ENCODE results near the gene NTN4.
"Not testable (repeated sequence)": the region's sequence is repeated elsewhere in the genome, so short reads cannot be mapped to it uniquely, and the experiment has no call there.

The NTN4 gene

DNA sequence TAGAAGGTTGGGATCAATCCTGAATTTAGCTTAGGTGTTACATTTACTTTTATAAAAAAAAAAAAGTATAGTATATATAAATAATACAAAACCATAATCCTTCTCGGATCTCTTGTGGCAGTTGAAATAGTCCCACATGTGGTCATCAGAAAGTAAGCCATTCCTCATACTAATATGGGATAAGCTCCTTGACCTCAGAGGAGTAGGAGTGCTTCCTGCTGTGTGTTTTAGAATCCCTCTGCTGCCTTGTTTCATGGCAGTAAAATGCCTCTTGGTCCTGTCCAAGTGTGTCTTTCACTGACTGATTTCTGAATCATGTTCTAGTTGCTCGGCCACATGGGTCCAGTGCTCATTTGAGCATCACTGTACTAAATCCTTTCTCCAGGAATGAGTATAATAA lies 117.0 kb downstream of the NTN4 start:
- DNase-seq (ENCODE audit: extremely low read depth, low read depth): no peak
- TF ChIP-seq, protein P1, sequence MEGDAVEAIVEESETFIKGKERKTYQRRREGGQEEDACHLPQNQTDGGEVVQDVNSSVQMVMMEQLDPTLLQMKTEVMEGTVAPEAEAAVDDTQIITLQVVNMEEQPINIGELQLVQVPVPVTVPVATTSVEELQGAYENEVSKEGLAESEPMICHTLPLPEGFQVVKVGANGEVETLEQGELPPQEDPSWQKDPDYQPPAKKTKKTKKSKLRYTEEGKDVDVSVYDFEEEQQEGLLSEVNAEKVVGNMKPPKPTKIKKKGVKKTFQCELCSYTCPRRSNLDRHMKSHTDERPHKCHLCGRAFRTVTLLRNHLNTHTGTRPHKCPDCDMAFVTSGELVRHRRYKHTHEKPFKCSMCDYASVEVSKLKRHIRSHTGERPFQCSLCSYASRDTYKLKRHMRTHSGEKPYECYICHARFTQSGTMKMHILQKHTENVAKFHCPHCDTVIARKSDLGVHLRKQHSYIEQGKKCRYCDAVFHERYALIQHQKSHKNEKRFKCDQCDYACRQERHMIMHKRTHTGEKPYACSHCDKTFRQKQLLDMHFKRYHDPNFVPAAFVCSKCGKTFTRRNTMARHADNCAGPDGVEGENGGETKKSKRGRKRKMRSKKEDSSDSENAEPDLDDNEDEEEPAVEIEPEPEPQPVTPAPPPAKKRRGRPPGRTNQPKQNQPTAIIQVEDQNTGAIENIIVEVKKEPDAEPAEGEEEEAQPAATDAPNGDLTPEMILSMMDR (IDR thresholded peaks at IDR 0.05; ENCODE audit: low read depth, low read length, missing control alignments): no peak
- H3K4me3 ChIP-seq (replicated peaks; ENCODE audit: low read depth, low read length): no peak overlapping the region

DNA sequence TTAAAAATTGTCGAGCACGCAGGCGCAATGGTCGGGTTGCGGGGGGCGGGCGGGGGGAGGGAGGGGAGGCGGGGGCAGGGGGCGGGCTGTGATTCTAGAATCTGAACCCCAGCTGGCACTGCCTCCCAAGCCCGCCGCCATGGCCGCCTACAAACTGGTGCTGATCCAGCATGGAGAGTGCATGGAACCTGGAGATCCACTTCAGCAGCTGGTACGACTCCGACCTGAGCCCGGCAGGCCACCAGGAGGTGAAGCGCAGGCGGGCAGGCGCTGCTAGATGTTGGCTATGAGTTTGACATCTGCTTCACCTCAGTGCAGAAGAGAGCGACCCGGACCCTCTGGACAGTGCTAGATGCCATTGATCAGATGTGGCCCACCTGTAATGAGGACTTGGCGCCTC lies 118.4 kb downstream of the NTN4 start:
- no peak for DNase-seq (ENCODE audit: extremely low read depth, low read depth)
- TF ChIP-seq, protein P1 (IDR thresholded peaks at IDR 0.05; ENCODE audit: low read depth, low read length, missing control alignments): no peak

DNA sequence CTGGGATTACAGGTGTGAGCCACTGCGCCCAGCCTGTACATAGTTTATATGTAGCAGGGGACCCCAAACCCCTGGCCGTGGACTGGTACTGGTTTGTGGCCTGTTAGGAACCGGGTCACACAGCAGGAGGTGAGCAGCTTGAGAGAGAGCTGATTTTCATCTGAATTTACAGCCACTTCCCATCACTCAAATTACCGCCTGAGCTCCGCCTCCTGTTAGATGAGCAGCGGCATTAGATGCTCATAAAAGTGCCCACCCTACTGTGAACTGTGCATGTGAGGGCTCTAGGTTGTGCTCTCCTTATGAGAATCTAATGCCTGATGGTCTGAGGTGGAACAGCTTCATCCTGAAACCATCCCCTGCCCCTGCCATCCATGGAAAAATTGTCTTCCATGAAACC lies 119.3 kb downstream of the NTN4 start:
- TF ChIP-seq, protein P1 (IDR thresholded peaks at IDR 0.05; ENCODE audit: low read depth, low read length, missing control alignments): no peak
- DNase-seq (ENCODE audit: extremely low read depth, low read depth): no peak
- H3K4me3 ChIP-seq (replicated peaks; ENCODE audit: low read depth, low read length): no peak overlapping the region

More for the DNA sequence above, 118.4 kb downstream of the NTN4 start:
- no peak overlapping the region for H3K4me3 ChIP-seq (replicated peaks; ENCODE audit: low read depth, low read length)

DNA sequence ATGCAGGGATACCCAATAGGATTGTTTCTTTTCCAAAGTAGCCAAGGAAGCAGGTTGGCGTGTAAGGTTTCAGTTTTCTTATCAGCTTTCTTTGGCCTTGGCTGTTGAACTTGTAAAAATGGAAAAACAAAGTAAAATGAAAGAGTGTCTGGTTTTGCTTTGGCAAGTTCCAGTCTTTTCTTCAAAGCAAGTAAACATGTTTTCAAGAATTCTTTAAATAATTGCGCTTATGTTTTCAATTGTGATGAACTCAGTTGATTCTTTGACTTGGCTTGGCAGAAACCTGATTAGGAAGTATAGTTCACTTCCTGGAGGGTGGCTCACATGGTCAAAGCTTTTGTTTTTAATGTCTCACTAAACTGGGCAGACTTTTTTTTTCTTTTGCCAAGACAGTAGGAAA lies 127.0 kb downstream of the NTN4 start:
- DNase-seq (ENCODE audit: extremely low read depth, low read depth): no peak
- H3K4me3 ChIP-seq (replicated peaks; ENCODE audit: low read depth, low read length): no peak overlapping the region
- TF ChIP-seq, protein P1 (IDR thresholded peaks at IDR 0.05; ENCODE audit: low read depth, low read length, missing control alignments): no peak

DNA sequence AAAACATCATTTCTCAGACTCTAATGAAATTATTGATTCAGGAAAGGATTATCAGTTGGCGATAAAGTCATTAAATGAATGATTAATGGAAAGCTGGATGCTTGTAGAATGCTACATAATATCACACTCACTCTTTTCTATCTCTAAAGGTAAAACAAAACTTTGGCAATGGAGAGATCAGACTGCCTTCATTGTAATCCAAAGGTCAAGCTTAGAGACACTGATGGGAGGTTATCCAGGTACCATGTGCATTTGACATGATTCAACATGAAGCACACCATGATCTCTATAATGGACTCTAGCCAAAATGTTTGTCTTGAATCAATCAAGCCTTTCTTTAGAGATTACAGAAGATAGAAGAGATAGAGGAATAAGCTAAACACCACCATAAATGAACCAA lies 129.2 kb downstream of the NTN4 start:
- no peak overlapping the region for H3K4me3 ChIP-seq (replicated peaks; ENCODE audit: low read depth, low read length)
- DNase-seq (ENCODE audit: extremely low read depth, low read depth): no peak
- TF ChIP-seq, protein P1 (IDR thresholded peaks at IDR 0.05; ENCODE audit: low read depth, low read length, missing control alignments): no peak

DNA sequence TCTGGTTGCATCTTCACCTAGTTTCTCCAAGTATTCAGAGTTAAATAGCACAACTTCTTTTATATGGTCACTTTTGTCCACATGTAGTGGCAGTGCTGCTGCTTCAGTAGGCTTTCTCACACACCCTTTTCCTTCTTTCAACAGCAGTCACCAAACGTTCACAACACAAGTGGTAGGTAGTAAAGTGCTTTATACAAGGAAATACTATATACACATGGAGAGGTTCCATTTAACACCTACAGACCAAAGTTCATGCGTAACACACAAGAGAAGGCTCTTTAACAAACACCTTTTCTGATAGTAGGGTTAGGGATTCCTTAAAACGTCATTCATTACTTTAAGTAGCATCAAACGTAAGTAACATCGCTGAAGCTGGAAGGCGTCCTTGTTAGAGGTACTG lies 132.2 kb downstream of the NTN4 start:
- TF ChIP-seq, protein P1 (IDR thresholded peaks at IDR 0.05; ENCODE audit: low read depth, low read length, missing control alignments): no peak
- DNase-seq (ENCODE audit: extremely low read depth, low read depth): no peak
- H3K4me3 ChIP-seq (replicated peaks; ENCODE audit: low read depth, low read length): no peak overlapping the region

DNA sequence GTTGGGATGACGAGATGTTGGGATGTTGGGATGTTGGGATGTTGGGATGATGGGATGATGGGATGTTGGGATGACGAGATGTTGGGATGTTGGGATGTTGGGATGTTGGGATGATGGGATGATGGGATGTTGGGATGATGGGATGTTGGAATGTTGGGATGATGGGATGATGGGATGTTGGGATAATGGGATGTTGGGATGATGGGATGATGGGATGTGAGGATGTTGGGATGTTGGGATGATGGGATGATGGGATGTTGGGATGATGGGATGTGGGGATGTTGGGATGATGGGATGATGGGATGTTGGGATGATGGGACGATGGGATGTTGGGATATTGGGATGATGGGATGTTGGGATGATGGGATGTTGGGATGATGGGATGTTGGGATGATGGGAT lies 135.9 kb downstream of the NTN4 start:
- not testable (repeated sequence) for DNase-seq (ENCODE audit: extremely low read depth, low read depth); H3K4me3 ChIP-seq (replicated peaks; ENCODE audit: low read depth, low read length)

Measured in HFF-Myc (cell line).